Lung (tissue), 16 donors: Measurements from ENCODE around the gene SPATA3. TPM values are rescaled to one million over a fixed set of nuclear protein-coding genes. Genes with fewer than 3 reads are reported as not detected.

Source experiments
- ATAC-seq: fragments of 200-7000 bp; cut with Tn5 transposase; one replicate; pipeline ENCODE4 v1.9.1; 2020; ENCODE audit warnings: moderate number of reproducible peaks; ENCODE audit not compliant: insufficient read depth, low FRiP score
- DNase-seq, 3 donors: peaks; one replicate each; pipeline ENCODE4 v3.0.0-alpha.2; 2013 to 2017
- H3K27ac ChIP-seq, 2 donors: one replicate each; pipeline ENCODE4 v1.5.1; 2013; ENCODE audit warnings: mild to moderate bottlenecking in 2 of 2, moderate library complexity in 2 of 2, control low read depth in 1 of 2, inconsistent platforms in 1 of 2, low read depth in 1 of 2, low read length in 1 of 2
- H3K27me3 ChIP-seq, 3 donors: one replicate each; pipeline ENCODE4 v1.5.1; 2013; ENCODE audit warnings: low read length in 2 of 3; ENCODE audit not compliant: control insufficient read depth in 3 of 3, insufficient read depth in 3 of 3
- H3K36me3 ChIP-seq, 4 donors: one replicate each; pipeline ENCODE4 v1.5.1; 2013; ENCODE audit warnings: low read length in 4 of 4, mild to moderate bottlenecking in 1 of 4, moderate library complexity in 1 of 4; ENCODE audit not compliant: control insufficient read depth in 4 of 4, insufficient read depth in 4 of 4
- H3K4me1 ChIP-seq, 5 donors: one replicate each; pipeline ENCODE4 v1.5.1; 2013; ENCODE audit warnings: low read length in 5 of 5, mild to moderate bottlenecking in 2 of 5, moderate library complexity in 1 of 5; ENCODE audit not compliant: control insufficient read depth in 5 of 5, insufficient read depth in 5 of 5
- H3K4me3 ChIP-seq: one replicate; pipeline ENCODE4 v1.5.1; 2013; ENCODE audit warnings: mild to moderate bottlenecking, control low read depth, moderate library complexity
- H3K9ac ChIP-seq, 2 donors: one replicate each; pipeline ENCODE4 v1.5.1; 2013; ENCODE audit warnings: low read length in 2 of 2, control low read depth in 1 of 2; ENCODE audit not compliant: insufficient read depth in 1 of 2
- H3K9me3 ChIP-seq, 4 donors: one replicate each; pipeline ENCODE4 v1.5.1; 2013; ENCODE audit warnings: low read length in 3 of 4, mild to moderate bottlenecking in 1 of 4, moderate library complexity in 1 of 4; ENCODE audit not compliant: control insufficient read depth in 4 of 4, insufficient read depth in 3 of 4
- CTCF ChIP-seq: IDR thresholded peaks from 2 replicates; pipeline ENCODE4 v1.5.1; 2012; ENCODE audit warnings: mild to moderate bottlenecking; ENCODE audit errors: control extremely low read depth, extremely low read depth
- WGBS, 2 donors: extraction: QIAGEN DNeasy Blood & Tissue Kit; methylation state at CpG; one replicate each; pipeline ENCODE4 v1.1.7; 2013; 5-methylcytosine and 5-hydroxymethylcytosine counted together
- long read RNA-seq, 5 donors: transcript quantifications; one replicate each; lab custom pipeline, GENCODE V29; 2026
- polyA plus RNA-seq, 2 donors: library from polyadenylated mRNA; stranded (reverse); fragments of 200-250 nt; gene quantifications; one replicate each; pipeline ENCODE4 v1.2.1, GENCODE V29; 2013
- total RNA-seq, 2 donors: library from RNA; depleted of rRNA in 1 of 2; stranded (reverse); fragments of >200 nt in 1 of 2; gene quantifications; one replicate each; pipeline ENCODE4 v1.2.1, GENCODE V29; 2014 to 2021
- donor health status: control.
- donor health status: control.
- donor health status: Bipolar disorder and iron deficiency.
- donor health status: healthy.
- donor health status: DM: yes; HTN: yes; CAD: no.

SPATA3 gene
- total RNA-seq, result not detected
- not detected for polyA plus RNA-seq
- long read RNA-seq, donor 1, result 0 reads
- long read RNA-seq, donor 2, result 0 reads
- long read RNA-seq, donor 3, result 0 reads
- long read RNA-seq, donor 4, result 0 reads
- long read RNA-seq, donor 5, result 0 reads

- WGBS, 2 donors, result 87 to 91% methylated on average over 9 of the region's 9 CpGs
These were observed at the start of gene SPATA3 for GRCh38 chr2:230995821-230996220. TSS of gene SPATA3 (plus strand) at chr2:230996121. CDS start at chr2:230996234, 113 bp downstream.

GRCh38 chr2:230946429-230947234 is 49.3 kb upstream of the SPATA3 start:
- DNase-seq (no peak), ATAC-seq (no peak)
- Histone ChIP-seq H3K9ac (no peak overlapping the region), H3K36me3 (no peaks in the 10 kb centered on the region), H3K4me3 (no peak overlapping the region), H3K27ac (no peak overlapping the region), H3K4me1 (peaks cover 0 to 4% (median 3%) of the 10 kb centered on the region in 5 donors), H3K9me3 (no peaks in the 10 kb centered on the region), H3K27me3 (no peaks in the 10 kb centered on the region)
- 86 to 89% methylated on average over 7 of the region's 7 CpGs for WGBS, 2 donors
- TF ChIP-seq CTCF, result no peak

More at GRCh38 chr2:230995821-230996220, at the start of gene SPATA3:
- DNase-seq (no peak), ATAC-seq (no peak)
- Histone ChIP-seq H3K9me3 (peaks cover 0 to 2% (median 0%) of the 10 kb centered on the region in 4 donors), H3K4me3 (no peak within 1 kb of the TSS), H3K4me1 (no peaks in the 10 kb centered on the region), H3K9ac (no peak within 1 kb of the TSS), H3K27me3 (peaks cover 4 to 21% (median 18%) of the 10 kb centered on the region in 3 donors), H3K27ac (no peak within 1 kb of the TSS), H3K36me3 (no peaks in the 10 kb centered on the region)
- no peak for TF ChIP-seq CTCF

- Histone ChIP-seq H3K4me1 (peaks cover 0 to 4% (median 3%) of the 10 kb centered on the region in 5 donors), H3K9ac (no peak overlapping the region), H3K27ac (no peak overlapping the region), H3K4me3 (no peak overlapping the region), H3K9me3 (peaks cover 0 to under 1% (median 0%) of the 10 kb centered on the region in 4 donors), H3K27me3 (no peaks in the 10 kb centered on the region), H3K36me3 (no peaks in the 10 kb centered on the region)
- no peak for TF ChIP-seq CTCF
- no peak for ATAC-seq
- WGBS, 2 donors, result 96 to 98% methylated on average over 3 of the region's 3 CpGs
- no peak for DNase-seq
These were observed 48.7 kb upstream of the SPATA3 start for GRCh38 chr2:230947235-230947576.
